ENCODE results near the gene BMPR1B.

DNA sequence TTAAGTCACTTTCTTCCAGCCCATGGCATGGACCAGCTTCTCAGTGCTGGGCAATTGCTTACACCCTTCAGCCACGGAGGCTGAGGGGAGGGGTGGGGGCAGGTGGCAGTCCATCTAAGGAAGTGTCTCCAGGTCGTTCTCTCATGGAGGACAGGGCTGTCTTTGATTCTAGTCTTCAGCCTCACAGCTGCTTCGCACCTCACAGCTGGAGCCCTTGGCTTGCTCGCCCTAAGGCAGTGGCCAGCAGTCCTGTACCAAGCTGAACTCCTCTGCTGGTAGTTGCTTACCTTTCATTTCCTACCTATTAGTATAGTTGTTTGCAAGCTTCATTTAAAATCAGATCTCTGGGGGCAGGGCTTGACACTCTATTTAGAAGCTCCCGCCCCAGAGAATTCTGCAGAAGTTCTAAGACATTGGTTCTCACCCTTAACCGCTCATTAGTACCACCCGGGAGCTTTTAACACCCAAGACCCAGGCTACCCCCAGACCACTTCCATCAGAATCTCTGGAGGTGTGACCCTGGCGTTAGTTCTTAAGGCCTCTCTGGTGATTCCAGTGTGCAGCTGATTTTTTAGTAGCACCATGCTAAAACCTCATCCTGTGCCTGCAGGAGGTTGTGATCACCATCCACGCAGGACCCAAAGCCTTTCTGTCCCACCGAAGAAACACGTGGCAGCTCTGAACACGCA is 404.2 kb downstream of the BMPR1B start:
- TF ChIP-seq EZH2 (IDR thresholded peaks at IDR 0.05; ENCODE audit: borderline replicate concordance, low read length): no peak
- TF ChIP-seq, protein P1, sequence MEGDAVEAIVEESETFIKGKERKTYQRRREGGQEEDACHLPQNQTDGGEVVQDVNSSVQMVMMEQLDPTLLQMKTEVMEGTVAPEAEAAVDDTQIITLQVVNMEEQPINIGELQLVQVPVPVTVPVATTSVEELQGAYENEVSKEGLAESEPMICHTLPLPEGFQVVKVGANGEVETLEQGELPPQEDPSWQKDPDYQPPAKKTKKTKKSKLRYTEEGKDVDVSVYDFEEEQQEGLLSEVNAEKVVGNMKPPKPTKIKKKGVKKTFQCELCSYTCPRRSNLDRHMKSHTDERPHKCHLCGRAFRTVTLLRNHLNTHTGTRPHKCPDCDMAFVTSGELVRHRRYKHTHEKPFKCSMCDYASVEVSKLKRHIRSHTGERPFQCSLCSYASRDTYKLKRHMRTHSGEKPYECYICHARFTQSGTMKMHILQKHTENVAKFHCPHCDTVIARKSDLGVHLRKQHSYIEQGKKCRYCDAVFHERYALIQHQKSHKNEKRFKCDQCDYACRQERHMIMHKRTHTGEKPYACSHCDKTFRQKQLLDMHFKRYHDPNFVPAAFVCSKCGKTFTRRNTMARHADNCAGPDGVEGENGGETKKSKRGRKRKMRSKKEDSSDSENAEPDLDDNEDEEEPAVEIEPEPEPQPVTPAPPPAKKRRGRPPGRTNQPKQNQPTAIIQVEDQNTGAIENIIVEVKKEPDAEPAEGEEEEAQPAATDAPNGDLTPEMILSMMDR (conservative IDR thresholded peaks at IDR 0.05 in 1 of 2, IDR thresholded peaks at IDR 0.05 in 1 of 2; ENCODE audit: extremely low read depth in 1 of 2, insufficient read depth in 1 of 2, low read depth in 1 of 2, low read length in 2 of 2): no peak

Measured in mammary epithelial cell (primary cell).